Liver (tissue), 9 donors: Measurements from ENCODE around the gene DAPK2. TPM values are rescaled to one million over a fixed set of nuclear protein-coding genes. Genes with fewer than 3 reads are reported as not detected.

ENCODE experiments used
- DNase-seq: peaks from one replicate; pipeline ENCODE4 v3.0.0-alpha.2; 2017; ENCODE audit warnings: low spot score
- H3K27ac ChIP-seq, 2 donors: one replicate each; pipeline ENCODE4 v1.7.0; 2013; ENCODE audit warnings: inconsistent platforms in 2 of 2, low read length in 2 of 2, control low read depth in 1 of 2, low read depth in 1 of 2, mild to moderate bottlenecking in 1 of 2
- H3K27me3 ChIP-seq, 4 donors: one replicate each; pipeline versions ENCODE4 v1.6.1 to v1.7.0; 2013; ENCODE audit warnings: low read length in 3 of 4, inconsistent platforms in 1 of 4, mild to moderate bottlenecking in 1 of 4, moderate library complexity in 1 of 4; ENCODE audit not compliant: control insufficient read depth in 4 of 4, insufficient read depth in 4 of 4
- H3K36me3 ChIP-seq, 4 donors: one replicate each; pipeline versions ENCODE4 v1.6.1 to v1.7.0; 2013; ENCODE audit warnings: low read length in 3 of 4, mild to moderate bottlenecking in 3 of 4, low read depth in 1 of 4, moderate library complexity in 1 of 4; ENCODE audit not compliant: control insufficient read depth in 4 of 4, insufficient read depth in 3 of 4
- H3K4me1 ChIP-seq, 4 donors: one replicate each; pipeline versions ENCODE4 v1.6.1 to v1.7.0; 2013; ENCODE audit warnings: low read length in 3 of 4, mild to moderate bottlenecking in 3 of 4, moderate library complexity in 1 of 4; ENCODE audit not compliant: control insufficient read depth in 4 of 4, insufficient read depth in 4 of 4
- H3K4me3 ChIP-seq, 3 donors: one replicate each; pipeline versions ENCODE4 v1.6.1 to v1.7.0; 2013; ENCODE audit warnings: low read length in 3 of 3, control low read depth in 1 of 3, low read depth in 1 of 3, mild to moderate bottlenecking in 1 of 3
- H3K9ac ChIP-seq, 2 donors: one replicate each; pipeline ENCODE4 v1.7.0; 2013; ENCODE audit warnings: low read length in 2 of 2, mild to moderate bottlenecking in 2 of 2, moderate library complexity in 2 of 2, control low read depth in 1 of 2, low read depth in 1 of 2
- H3K9me3 ChIP-seq, 4 donors: one replicate each; pipeline versions ENCODE4 v1.6.1 to v1.7.0; 2013; ENCODE audit warnings: low read length in 3 of 4; ENCODE audit not compliant: control insufficient read depth in 4 of 4
- EGR1 ChIP-seq, 2 donors: IDR thresholded peaks; 2 replicates each; pipeline ENCODE4 v1.6.1; 2016 to 2018; ENCODE audit warnings: antibody characterized with exemption in 2 of 2, low read depth in 2 of 2
- FOXA1 ChIP-seq: IDR thresholded peaks from 2 replicates; pipeline ENCODE4 v1.6.1; 2016; ENCODE audit warnings: antibody characterized with exemption
- FOXA2 ChIP-seq: IDR thresholded peaks from 2 replicates; pipeline ENCODE4 v1.6.1; 2016; ENCODE audit warnings: antibody characterized with exemption
- GABPA ChIP-seq, 2 donors: IDR thresholded peaks in 1 of 2; conservative IDR thresholded peaks in 1 of 2; 2 replicates each; pipeline ENCODE4 v1.6.1; 2016; ENCODE audit warnings: antibody characterized with exemption in 2 of 2, mild to moderate bottlenecking in 1 of 2, moderate library complexity in 1 of 2
- HNF4A ChIP-seq, 2 donors: conservative IDR thresholded peaks; 2 replicates each; pipeline ENCODE4 v1.6.1; 2016; ENCODE audit warnings: antibody characterized with exemption in 2 of 2, mild to moderate bottlenecking in 2 of 2
- HNF4G ChIP-seq: IDR thresholded peaks from 2 replicates; pipeline ENCODE4 v1.6.1; 2016; ENCODE audit warnings: antibody characterized with exemption
- JUND ChIP-seq, 2 donors: IDR thresholded peaks; 2 replicates each; pipeline ENCODE4 v1.6.1; 2016; ENCODE audit warnings: antibody characterized with exemption in 2 of 2
- NR2F2 ChIP-seq: IDR thresholded peaks from 2 replicates; pipeline ENCODE4 v1.6.1; 2016; ENCODE audit warnings: antibody characterized with exemption
- RAD21 ChIP-seq, 2 donors: IDR thresholded peaks; 2 replicates each; pipeline ENCODE4 v1.6.1; 2016; ENCODE audit warnings: antibody characterized with exemption in 2 of 2, mild to moderate bottlenecking in 2 of 2
- RXRA ChIP-seq, 2 donors: IDR thresholded peaks; 2 replicates each; pipeline ENCODE4 v1.6.1; 2017 to 2018; ENCODE audit warnings: antibody characterized with exemption in 2 of 2, mild to moderate bottlenecking in 1 of 2
- SP1 ChIP-seq: IDR thresholded peaks from 2 replicates; pipeline ENCODE4 v1.6.1; 2018; ENCODE audit warnings: antibody characterized with exemption, mild to moderate bottlenecking
- TAF1 ChIP-seq: conservative IDR thresholded peaks from 2 replicates; pipeline ENCODE4 v1.6.1; 2016; ENCODE audit warnings: antibody characterized with exemption, mild to moderate bottlenecking
- YY1 ChIP-seq: IDR thresholded peaks from 2 replicates; pipeline ENCODE4 v1.6.1; 2016; ENCODE audit warnings: antibody characterized with exemption, mild to moderate bottlenecking
- WGBS: extraction: QIAGEN DNeasy Blood & Tissue Kit; methylation state at CpG from one replicate; pipeline ENCODE4 v1.1.7; 2013; 5-methylcytosine and 5-hydroxymethylcytosine counted together
- polyA plus RNA-seq, 2 donors: library from polyadenylated mRNA; stranded (reverse) in 1 of 2; unstranded in 1 of 2; fragments of 200-250 nt in 1 of 2; fragments of >200 nt in 1 of 2; fragmentation: Nextera tagmentation in 1 of 2; extraction: Ambion mirVana in 1 of 2; gene quantifications; one replicate each; pipeline versions ENCODE4 v1.2.1 to v1.2.3, GENCODE V29; 2013 to 2015
- total RNA-seq, 2 donors: library from RNA; depleted of rRNA; stranded (reverse); fragments of >200 nt; gene quantifications; one replicate each; pipeline ENCODE4 v1.2.3, GENCODE V29; 2014
- TF ChIP-seq, protein P1 (sequence below): IDR thresholded peaks from 2 replicates; pipeline ENCODE4 v1.6.1; 2016; ENCODE audit warnings: antibody characterized with exemption
- TF ChIP-seq, protein P2 (sequence below): IDR thresholded peaks from 2 replicates; pipeline ENCODE4 v1.6.1; 2016; ENCODE audit warnings: antibody characterized with exemption, mild to moderate bottlenecking
- TF ChIP-seq, protein P3 (sequence below): IDR thresholded peaks from 2 replicates; pipeline ENCODE4 v1.6.1; 2016; ENCODE audit warnings: antibody characterized with exemption
- TF ChIP-seq, protein P4 (sequence below): IDR thresholded peaks from 2 replicates; pipeline ENCODE4 v1.6.1; 2016; ENCODE audit warnings: antibody characterized with exemption
- TF ChIP-seq, protein P5 (sequence below): fragments of 150-350 bp; IDR thresholded peaks from 2 replicates; pipeline ENCODE4 v1.5.1; 2017; ENCODE audit warnings: improper control_type of control experiment, low read depth, low read length; ENCODE audit not compliant: missing input control
- donor health status: healthy.
- donor health status: healthy.
- donor health status: healthy.
- donor health status: healthy.
- donor health status: healthy.

Gene DAPK2
- total and polyA plus RNA-seq, 4 donors: 1.0 to 3.6 (median 1.1) TPM

DNA sequence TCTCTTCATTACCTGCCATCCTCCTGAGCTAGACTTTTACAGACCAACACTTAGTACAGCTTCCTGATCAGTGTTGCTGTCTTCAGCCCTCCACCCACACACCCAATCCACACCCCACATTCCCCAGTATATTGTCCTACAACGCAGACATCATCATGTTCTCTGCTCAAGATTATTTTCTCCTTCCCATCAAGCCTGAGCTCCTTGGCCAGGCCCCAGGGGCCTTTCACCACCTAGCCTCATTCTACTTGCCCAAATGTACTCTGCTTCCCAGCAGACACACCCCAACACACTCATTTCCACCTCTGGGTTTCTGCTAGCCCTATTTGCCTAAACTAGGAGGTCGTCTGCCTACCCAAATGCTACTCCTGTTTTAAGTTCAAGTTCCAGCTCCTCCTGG, 37.0 kb downstream of the DAPK2 start:
- DNase-seq: no peak
- H3K27ac ChIP-seq: no peak overlapping the region

DNA sequence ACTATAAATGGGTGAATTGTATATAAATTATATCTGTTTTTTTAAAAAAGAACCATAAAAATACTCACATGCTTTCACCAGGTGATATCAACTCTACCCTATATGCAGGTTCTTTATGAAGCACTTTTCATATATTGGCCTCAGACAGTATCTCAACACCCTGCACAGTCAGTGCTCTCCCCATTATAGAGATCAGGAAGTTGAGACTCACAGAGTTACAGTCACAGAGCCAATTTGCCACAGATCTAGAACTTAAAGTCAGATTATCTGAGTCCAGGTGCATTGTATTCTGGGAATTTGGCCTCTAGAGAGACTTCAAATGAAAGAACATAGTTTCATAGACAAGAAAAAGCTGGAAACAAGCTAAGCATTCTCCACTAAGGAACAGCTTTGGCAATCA, 38.1 kb downstream of the DAPK2 start:
- DNase-seq: no peak
- H3K36me3 ChIP-seq: no peaks in the 10 kb centered on the region
- H3K4me1 ChIP-seq: no peaks in the 10 kb centered on the region
- no peaks in the 10 kb centered on the region for H3K9me3 ChIP-seq
- H3K4me3 ChIP-seq: no peak overlapping the region
- no peak overlapping the region for H3K27ac ChIP-seq
- no peak overlapping the region for H3K9ac ChIP-seq
- H3K27me3 ChIP-seq: no peaks in the 10 kb centered on the region
- TF ChIP-seq, protein P1, sequence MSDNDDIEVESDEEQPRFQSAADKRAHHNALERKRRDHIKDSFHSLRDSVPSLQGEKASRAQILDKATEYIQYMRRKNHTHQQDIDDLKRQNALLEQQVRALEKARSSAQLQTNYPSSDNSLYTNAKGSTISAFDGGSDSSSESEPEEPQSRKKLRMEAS: no peak
- TF ChIP-seq, protein P2, sequence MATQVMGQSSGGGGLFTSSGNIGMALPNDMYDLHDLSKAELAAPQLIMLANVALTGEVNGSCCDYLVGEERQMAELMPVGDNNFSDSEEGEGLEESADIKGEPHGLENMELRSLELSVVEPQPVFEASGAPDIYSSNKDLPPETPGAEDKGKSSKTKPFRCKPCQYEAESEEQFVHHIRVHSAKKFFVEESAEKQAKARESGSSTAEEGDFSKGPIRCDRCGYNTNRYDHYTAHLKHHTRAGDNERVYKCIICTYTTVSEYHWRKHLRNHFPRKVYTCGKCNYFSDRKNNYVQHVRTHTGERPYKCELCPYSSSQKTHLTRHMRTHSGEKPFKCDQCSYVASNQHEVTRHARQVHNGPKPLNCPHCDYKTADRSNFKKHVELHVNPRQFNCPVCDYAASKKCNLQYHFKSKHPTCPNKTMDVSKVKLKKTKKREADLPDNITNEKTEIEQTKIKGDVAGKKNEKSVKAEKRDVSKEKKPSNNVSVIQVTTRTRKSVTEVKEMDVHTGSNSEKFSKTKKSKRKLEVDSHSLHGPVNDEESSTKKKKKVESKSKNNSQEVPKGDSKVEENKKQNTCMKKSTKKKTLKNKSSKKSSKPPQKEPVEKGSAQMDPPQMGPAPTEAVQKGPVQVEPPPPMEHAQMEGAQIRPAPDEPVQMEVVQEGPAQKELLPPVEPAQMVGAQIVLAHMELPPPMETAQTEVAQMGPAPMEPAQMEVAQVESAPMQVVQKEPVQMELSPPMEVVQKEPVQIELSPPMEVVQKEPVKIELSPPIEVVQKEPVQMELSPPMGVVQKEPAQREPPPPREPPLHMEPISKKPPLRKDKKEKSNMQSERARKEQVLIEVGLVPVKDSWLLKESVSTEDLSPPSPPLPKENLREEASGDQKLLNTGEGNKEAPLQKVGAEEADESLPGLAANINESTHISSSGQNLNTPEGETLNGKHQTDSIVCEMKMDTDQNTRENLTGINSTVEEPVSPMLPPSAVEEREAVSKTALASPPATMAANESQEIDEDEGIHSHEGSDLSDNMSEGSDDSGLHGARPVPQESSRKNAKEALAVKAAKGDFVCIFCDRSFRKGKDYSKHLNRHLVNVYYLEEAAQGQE: no peak
- no peak for TF ChIP-seq HNF4G
- no peak for TF ChIP-seq EGR1 (IDR thresholded peaks at IDR 0.05; ENCODE audit: low read depth in 2 of 2)
- no peak for TF ChIP-seq FOXA2

More for the DNA sequence above, 37.0 kb downstream of the DAPK2 start:
- Histone ChIP-seq H3K4me1 (peaks cover 0 to 3% (median 0%) of the 10 kb centered on the region in 4 donors), H3K9ac (no peak overlapping the region), H3K9me3 (no peaks in the 10 kb centered on the region), H3K4me3 (no peak overlapping the region), H3K27me3 (no peaks in the 10 kb centered on the region), H3K36me3 (no peaks in the 10 kb centered on the region)
- 77% methylated on average over 2 of the region's 2 CpGs for WGBS
- TF ChIP-seq, protein P2: no peak
- TF ChIP-seq, protein P1: no peak
- TF ChIP-seq RAD21 (IDR thresholded peaks at IDR 0.05) (no peak), FOXA1 (no peak), YY1 (no peak), FOXA2 (no peak), TAF1 (no peak), GABPA (IDR thresholded peaks at IDR 0.05 in 1 of 2, conservative IDR thresholded peaks at IDR 0.05 in 1 of 2) (no peak), RXRA (IDR thresholded peaks at IDR 0.05) (no peak), SP1 (no peak), HNF4A (conservative IDR thresholded peaks at IDR 0.05) (no peak), NR2F2 (no peak), HNF4G (no peak), JUND (IDR thresholded peaks at IDR 0.05) (no peak), EGR1 (IDR thresholded peaks at IDR 0.05; ENCODE audit: low read depth in 2 of 2) (no peak)
- TF ChIP-seq, protein P3, sequence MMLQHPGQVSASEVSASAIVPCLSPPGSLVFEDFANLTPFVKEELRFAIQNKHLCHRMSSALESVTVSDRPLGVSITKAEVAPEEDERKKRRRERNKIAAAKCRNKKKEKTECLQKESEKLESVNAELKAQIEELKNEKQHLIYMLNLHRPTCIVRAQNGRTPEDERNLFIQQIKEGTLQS: no peak
- TF ChIP-seq, protein P4, sequence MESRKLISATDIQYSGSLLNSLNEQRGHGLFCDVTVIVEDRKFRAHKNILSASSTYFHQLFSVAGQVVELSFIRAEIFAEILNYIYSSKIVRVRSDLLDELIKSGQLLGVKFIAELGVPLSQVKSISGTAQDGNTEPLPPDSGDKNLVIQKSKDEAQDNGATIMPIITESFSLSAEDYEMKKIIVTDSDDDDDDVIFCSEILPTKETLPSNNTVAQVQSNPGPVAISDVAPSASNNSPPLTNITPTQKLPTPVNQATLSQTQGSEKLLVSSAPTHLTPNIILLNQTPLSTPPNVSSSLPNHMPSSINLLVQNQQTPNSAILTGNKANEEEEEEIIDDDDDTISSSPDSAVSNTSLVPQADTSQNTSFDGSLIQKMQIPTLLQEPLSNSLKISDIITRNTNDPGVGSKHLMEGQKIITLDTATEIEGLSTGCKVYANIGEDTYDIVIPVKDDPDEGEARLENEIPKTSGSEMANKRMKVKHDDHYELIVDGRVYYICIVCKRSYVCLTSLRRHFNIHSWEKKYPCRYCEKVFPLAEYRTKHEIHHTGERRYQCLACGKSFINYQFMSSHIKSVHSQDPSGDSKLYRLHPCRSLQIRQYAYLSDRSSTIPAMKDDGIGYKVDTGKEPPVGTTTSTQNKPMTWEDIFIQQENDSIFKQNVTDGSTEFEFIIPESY: no peak
- TF ChIP-seq, protein P5, sequence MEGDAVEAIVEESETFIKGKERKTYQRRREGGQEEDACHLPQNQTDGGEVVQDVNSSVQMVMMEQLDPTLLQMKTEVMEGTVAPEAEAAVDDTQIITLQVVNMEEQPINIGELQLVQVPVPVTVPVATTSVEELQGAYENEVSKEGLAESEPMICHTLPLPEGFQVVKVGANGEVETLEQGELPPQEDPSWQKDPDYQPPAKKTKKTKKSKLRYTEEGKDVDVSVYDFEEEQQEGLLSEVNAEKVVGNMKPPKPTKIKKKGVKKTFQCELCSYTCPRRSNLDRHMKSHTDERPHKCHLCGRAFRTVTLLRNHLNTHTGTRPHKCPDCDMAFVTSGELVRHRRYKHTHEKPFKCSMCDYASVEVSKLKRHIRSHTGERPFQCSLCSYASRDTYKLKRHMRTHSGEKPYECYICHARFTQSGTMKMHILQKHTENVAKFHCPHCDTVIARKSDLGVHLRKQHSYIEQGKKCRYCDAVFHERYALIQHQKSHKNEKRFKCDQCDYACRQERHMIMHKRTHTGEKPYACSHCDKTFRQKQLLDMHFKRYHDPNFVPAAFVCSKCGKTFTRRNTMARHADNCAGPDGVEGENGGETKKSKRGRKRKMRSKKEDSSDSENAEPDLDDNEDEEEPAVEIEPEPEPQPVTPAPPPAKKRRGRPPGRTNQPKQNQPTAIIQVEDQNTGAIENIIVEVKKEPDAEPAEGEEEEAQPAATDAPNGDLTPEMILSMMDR: no peak
